Hepatocyte (in vitro differentiated cells): Measurements from ENCODE around the gene OR52N4.
"Not testable (repeated sequence)": the region's sequence is repeated elsewhere in the genome, so short reads cannot be mapped to it uniquely, and the experiment has no call there.

Experiments
- CTCF ChIP-seq: fragments of 200-600 bp; sonication (generic); IDR thresholded peaks from 2 replicates; pipeline ENCODE4 v1.5.1; 2016; ENCODE audit warnings: antibody characterized with exemption, mild to moderate bottlenecking; ENCODE audit not compliant: poor library complexity
- EZH2 ChIP-seq: fragments of 200-600 bp; sonication (generic); IDR thresholded peaks from 2 replicates; pipeline ENCODE4 v1.6.1; 2016; ENCODE audit warnings: antibody characterized with exemption, mild to moderate bottlenecking, borderline replicate concordance

GRCh38 chr11:5716518-5716917 is 37.5 kb upstream of the OR52N4 start:
- not testable (repeated sequence) for TF ChIP-seq CTCF, EZH2
